ENCODE measurements around the gene MGLL. TPM values are rescaled to one million over a fixed set of nuclear protein-coding genes. Genes with fewer than 3 reads are reported as not detected.

The MGLL gene
- total RNA-seq, 1 donor, result 18.1 TPM

DNA sequence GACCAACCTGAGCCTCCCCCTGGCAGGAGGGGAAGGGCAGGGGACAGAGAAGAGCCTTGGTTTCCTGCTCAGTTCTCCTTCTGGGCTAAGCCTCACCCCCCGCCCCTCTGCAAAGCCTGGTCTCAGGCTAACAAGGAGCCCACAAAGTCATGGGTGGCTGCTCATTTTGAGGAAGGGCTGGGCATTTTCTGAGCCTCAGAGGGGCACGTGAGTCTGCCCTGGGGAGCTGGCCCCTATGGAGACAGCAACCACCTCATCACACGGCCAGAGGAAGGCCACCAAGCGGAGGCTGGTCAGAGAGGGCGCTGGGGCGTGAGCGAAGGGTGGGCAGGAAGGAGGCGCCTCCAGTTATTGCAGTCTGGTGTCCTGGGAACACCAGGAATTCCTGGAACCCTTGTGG is 130.8 kb downstream of the MGLL start:
- peak; percentile 36 for DNase-seq (ENCODE audit: insufficient read length, low spot score, missing footprints)
- H3K27ac ChIP-seq (ENCODE audit: low read depth, low read length), result peak overlapping the region; percentile 86
- H3K4me1 ChIP-seq (ENCODE audit: insufficient read depth, low read length), result peaks cover 27% of the 10 kb centered on the region
- H3K9me3 ChIP-seq (ENCODE audit: low read depth, low read length), result no peaks in the 10 kb centered on the region
- H3K36me3 ChIP-seq (ENCODE audit: insufficient read depth, low read length), result peaks cover 7% of the 10 kb centered on the region
- no peak overlapping the region for H2AFZ ChIP-seq (ENCODE audit: low read length)
- H4K20me1 ChIP-seq (ENCODE audit: insufficient read depth, low read length), result no peaks in the 10 kb centered on the region
- TF ChIP-seq, protein P1, sequence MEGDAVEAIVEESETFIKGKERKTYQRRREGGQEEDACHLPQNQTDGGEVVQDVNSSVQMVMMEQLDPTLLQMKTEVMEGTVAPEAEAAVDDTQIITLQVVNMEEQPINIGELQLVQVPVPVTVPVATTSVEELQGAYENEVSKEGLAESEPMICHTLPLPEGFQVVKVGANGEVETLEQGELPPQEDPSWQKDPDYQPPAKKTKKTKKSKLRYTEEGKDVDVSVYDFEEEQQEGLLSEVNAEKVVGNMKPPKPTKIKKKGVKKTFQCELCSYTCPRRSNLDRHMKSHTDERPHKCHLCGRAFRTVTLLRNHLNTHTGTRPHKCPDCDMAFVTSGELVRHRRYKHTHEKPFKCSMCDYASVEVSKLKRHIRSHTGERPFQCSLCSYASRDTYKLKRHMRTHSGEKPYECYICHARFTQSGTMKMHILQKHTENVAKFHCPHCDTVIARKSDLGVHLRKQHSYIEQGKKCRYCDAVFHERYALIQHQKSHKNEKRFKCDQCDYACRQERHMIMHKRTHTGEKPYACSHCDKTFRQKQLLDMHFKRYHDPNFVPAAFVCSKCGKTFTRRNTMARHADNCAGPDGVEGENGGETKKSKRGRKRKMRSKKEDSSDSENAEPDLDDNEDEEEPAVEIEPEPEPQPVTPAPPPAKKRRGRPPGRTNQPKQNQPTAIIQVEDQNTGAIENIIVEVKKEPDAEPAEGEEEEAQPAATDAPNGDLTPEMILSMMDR (IDR thresholded peaks at IDR 0.05; ENCODE audit: extremely low read depth, low read depth, low read length), result no peak
- H3K27me3 ChIP-seq (ENCODE audit: insufficient read depth, low read length), result no peaks in the 10 kb centered on the region
- H3K4me2 ChIP-seq (ENCODE audit: insufficient read depth, low read length), result no peak overlapping the region
- no peaks in the 10 kb centered on the region for H3K79me2 ChIP-seq (ENCODE audit: insufficient read depth, low read length)
- no peak overlapping the region for H3K4me3 ChIP-seq (ENCODE audit: insufficient read depth, low read length)

DNA sequence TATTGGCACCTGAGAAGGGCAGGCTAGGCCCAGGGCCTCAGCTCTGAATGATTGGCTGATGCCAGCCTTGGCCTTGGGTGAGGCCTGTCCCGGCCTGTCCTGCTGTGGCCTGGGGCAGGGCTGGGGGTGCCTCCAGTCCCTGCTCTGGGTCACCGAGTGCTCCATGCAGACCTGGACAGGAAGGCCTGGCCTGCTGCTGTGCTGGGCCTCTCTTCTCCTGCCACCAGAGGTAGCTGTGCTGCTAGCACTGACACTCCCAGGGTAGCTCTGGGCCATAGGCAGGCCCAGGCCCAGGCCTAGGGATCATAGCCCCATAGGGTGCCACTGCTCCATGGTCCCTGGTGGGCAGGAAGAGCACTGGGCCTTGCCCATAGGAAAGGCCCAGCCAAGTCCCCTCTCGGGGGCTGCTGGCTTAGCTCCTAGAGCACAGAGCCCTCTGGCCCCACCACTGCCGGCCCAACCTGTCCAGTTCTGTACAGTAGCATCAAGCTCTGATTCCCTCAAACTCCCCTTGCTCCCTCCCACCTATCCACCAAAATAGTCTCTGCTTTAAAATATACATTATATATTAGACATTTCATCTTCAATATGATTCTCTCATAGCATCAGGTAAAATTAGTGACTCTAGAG is 131.4 kb downstream of the MGLL start:
- Histone ChIP-seq H4K20me1 (ENCODE audit: insufficient read depth, low read length) (no peaks in the 10 kb centered on the region), H2AFZ (ENCODE audit: low read length) (peak overlapping the region; percentile 50), H3K4me2 (ENCODE audit: insufficient read depth, low read length) (peak overlapping the region; percentile 66), H3K27me3 (ENCODE audit: insufficient read depth, low read length) (no peaks in the 10 kb centered on the region), H3K36me3 (ENCODE audit: insufficient read depth, low read length) (peaks cover 7% of the 10 kb centered on the region), H3K4me1 (ENCODE audit: insufficient read depth, low read length) (peaks cover 25% of the 10 kb centered on the region), H3K79me2 (ENCODE audit: insufficient read depth, low read length) (no peaks in the 10 kb centered on the region), H3K27ac (ENCODE audit: low read depth, low read length) (peak overlapping the region; percentile 86), H3K9me3 (ENCODE audit: low read depth, low read length) (no peaks in the 10 kb centered on the region), H3K4me3 (ENCODE audit: insufficient read depth, low read length) (no peak overlapping the region)
- TF ChIP-seq, protein P1 (IDR thresholded peaks at IDR 0.05; ENCODE audit: extremely low read depth, low read depth, low read length), result peak; percentile 74
- DNase-seq (ENCODE audit: insufficient read length, low spot score, missing footprints), result peak; percentile 47

DNA sequence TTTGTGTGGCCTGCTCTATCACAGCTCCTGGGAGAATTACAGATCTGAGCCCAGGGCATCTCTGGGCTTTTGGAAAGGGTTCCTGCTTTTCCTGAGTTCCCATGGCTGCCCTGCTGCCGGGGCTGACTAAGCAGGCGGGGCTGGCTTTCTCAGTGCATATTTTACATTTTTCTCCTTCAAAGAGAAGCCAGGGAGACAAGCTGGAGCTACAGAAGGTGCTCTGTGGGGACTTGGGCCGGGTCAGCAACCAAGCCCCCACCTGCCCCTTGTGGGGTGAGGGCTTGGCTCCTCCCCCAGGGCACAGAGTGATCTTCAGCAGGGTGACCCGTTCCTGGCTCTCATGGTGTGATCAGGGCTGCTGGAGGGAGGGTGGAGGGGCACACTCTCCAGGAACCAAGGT is 132.2 kb downstream of the MGLL start:
- H4K20me1 ChIP-seq (ENCODE audit: insufficient read depth, low read length), result no peaks in the 10 kb centered on the region
- H3K79me2 ChIP-seq (ENCODE audit: insufficient read depth, low read length), result no peaks in the 10 kb centered on the region
- H3K4me2 ChIP-seq (ENCODE audit: insufficient read depth, low read length), result peak overlapping the region; percentile 66
- no peak overlapping the region for H3K4me3 ChIP-seq (ENCODE audit: insufficient read depth, low read length)
- H3K36me3 ChIP-seq (ENCODE audit: insufficient read depth, low read length), result peaks cover 7% of the 10 kb centered on the region
- peak overlapping the region; percentile 86 for H3K27ac ChIP-seq (ENCODE audit: low read depth, low read length)
- H3K9me3 ChIP-seq (ENCODE audit: low read depth, low read length), result no peaks in the 10 kb centered on the region
- H3K4me1 ChIP-seq (ENCODE audit: insufficient read depth, low read length), result peaks cover 25% of the 10 kb centered on the region
- H3K27me3 ChIP-seq (ENCODE audit: insufficient read depth, low read length), result no peaks in the 10 kb centered on the region
- peak; percentile 93 for DNase-seq (ENCODE audit: insufficient read length, low spot score, missing footprints)
- TF ChIP-seq, protein P1 (IDR thresholded peaks at IDR 0.05; ENCODE audit: extremely low read depth, low read depth, low read length), result no peak
- H2AFZ ChIP-seq (ENCODE audit: low read length), result peak overlapping the region; percentile 62

DNA sequence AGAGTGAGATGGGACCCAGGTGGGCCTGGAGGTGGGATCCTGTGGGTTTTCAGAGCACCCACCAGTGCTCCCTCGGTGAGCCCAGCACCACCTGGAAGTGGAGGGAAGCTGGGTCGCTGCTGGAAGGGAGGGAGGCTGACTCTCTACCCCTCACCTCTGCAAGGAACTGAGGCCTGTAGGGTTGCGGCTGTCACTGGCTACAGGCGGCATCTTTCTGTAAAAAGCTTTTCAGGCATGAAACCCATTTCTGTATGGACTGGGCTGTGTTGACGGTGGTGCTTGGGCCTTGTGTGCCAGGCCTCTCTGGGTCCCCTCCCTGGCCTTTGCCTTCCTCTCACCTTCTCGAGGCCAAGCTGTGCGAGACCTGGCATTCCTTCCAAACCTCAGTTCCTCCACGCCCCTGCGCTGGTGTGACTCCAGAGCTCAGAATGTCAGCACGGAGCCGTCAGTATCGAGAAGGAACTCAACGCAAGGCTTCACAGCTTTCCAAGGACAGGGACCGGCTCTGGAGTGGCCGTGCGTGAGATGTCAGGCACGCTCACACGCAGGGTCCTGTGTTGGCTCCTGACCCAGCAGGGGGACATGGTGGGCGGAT is 133.0 kb downstream of the MGLL start:
- Histone ChIP-seq H3K4me3 (ENCODE audit: insufficient read depth, low read length) (no peak overlapping the region), H4K20me1 (ENCODE audit: insufficient read depth, low read length) (no peaks in the 10 kb centered on the region), H3K27ac (ENCODE audit: low read depth, low read length) (peak overlapping the region; percentile 86), H3K4me2 (ENCODE audit: insufficient read depth, low read length) (no peak overlapping the region), H3K36me3 (ENCODE audit: insufficient read depth, low read length) (peaks cover 7% of the 10 kb centered on the region), H2AFZ (ENCODE audit: low read length) (no peak overlapping the region), H3K27me3 (ENCODE audit: insufficient read depth, low read length) (no peaks in the 10 kb centered on the region), H3K9me3 (ENCODE audit: low read depth, low read length) (no peaks in the 10 kb centered on the region), H3K79me2 (ENCODE audit: insufficient read depth, low read length) (no peaks in the 10 kb centered on the region), H3K4me1 (ENCODE audit: insufficient read depth, low read length) (peaks cover 25% of the 10 kb centered on the region)
- TF ChIP-seq, protein P1 (IDR thresholded peaks at IDR 0.05; ENCODE audit: extremely low read depth, low read depth, low read length), result no peak
- DNase-seq (ENCODE audit: insufficient read length, low spot score, missing footprints), result no peak
